HAP-1 (cell line): ENCODE measurements around the gene MIOS.
"Not testable (repeated sequence)": the region's sequence is repeated elsewhere in the genome, so short reads cannot be mapped to it uniquely, and the experiment has no call there.

Source experiments
- DNase-seq, 2 experiments: peaks; one replicate each; pipeline ENCODE4 v3.0.0-alpha.2; 2016 to 2020; ENCODE audit warnings: low spot score in 2 of 2
- H3K27me3 ChIP-seq: fragments of 250-450 bp; sonication (Bioruptor Pico); 2 replicates; pipeline ENCODE4 v1.5.1; 2020; ENCODE audit warnings: low read depth, mild to moderate bottlenecking, moderate library complexity
- H3K36me3 ChIP-seq: fragments of 250-450 bp; sonication (Bioruptor Pico); replicated peaks from 2 replicates; pipeline ENCODE4 v1.5.1; 2020; ENCODE audit warnings: mild to moderate bottlenecking
- H3K4me1 ChIP-seq: fragments of 250-450 bp; sonication (Bioruptor Pico); 2 replicates; pipeline ENCODE4 v1.5.1; 2020; ENCODE audit warnings: mild to moderate bottlenecking
- H3K4me3 ChIP-seq: fragments of 250-450 bp; sonication (Bioruptor Pico); 2 replicates; pipeline ENCODE4 v1.5.1; 2020; ENCODE audit warnings: mild to moderate bottlenecking, moderate library complexity
- H3K9me3 ChIP-seq: fragments of 250-450 bp; sonication (Bioruptor Pico); 2 replicates; pipeline ENCODE4 v1.5.1; 2020; ENCODE audit warnings: mild to moderate bottlenecking, moderate library complexity
- in situ Hi-C: fragments of 300-500 bp; cut with MboI; formaldehyde crosslinking; loops from 3 replicates; pipeline ENCODE4 v1.14.3; 2020; ENCODE audit warnings: low sequenced_read_pairs, inconsistent platforms, mixed read lengths

MIOS gene

DNA sequence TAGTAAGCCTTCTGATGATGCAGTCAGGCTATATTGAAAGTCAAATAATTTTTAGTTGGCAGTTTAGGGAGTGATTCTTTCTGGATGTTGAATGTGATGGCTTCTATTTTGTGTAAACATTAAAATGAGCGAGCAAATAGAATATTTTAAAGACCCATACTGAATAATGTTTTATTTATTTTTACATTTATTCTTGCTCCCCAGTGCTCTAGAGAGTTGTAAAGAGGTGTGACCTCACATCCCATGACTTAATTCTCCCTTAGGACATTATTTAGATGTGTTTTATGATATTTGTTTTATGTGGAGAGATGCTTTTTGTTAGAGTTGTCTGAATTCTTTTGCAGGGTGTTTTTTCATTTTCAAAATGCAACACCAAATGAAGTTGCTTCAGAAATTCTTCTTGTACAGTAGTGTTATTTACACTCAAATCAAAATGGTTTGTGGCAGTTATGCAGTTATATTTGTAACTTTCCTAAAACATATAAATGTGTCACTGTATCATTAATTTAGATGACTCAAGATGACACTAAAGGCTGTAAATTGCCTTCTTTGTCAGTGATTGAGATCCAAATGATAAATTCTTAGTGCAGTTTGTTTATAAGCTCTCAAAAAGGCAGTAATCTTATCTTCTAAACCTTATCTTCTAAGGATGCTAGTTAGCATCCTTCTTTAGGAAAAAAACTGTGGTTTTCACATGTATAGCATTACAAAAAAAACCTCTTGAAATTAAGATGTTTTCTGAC is 86.3 kb downstream of the MIOS start:
- no peaks in the 10 kb centered on the region for H3K36me3 ChIP-seq
- no peak overlapping the region for H3K4me3 ChIP-seq
- H3K27me3 ChIP-seq = no peaks in the 10 kb centered on the region
- no peaks in the 10 kb centered on the region for H3K4me1 ChIP-seq
- DNase-seq = no peak
- in situ Hi-C loops = loop anchor here (25.0 kb wide), 1 partner anchor 559 kb away; no protein-coding TSS in a partner anchor
- H3K9me3 ChIP-seq = no peaks in the 10 kb centered on the region

DNA sequence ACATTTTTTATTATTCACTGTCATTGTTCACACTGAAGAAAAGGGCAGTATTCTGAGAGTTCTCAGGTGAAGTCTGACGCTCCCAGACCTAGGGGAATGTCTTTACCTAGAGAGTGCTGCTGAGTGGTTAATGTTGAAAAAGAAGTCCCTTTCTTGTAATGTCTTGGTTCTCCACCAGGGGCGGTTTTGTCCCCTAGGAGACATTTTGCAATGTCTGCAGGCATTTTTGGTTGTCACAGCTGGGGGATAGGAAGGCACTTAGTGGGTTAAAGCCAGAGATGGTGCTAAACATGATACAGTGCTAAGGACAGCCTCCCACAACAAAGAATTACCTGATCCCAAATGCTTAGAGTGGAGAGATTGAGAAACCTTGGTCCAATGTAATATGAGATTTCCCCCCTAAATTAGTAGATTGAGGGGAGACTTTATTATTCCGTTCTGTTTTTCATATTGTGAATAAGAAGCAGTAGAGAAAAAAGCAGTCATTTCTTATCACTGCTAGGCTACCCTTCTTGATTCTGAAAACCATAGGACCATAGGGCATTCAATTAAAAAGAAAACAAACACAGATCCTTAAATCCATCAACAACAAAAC is 87.0 kb downstream of the MIOS start:
- Histone ChIP-seq H3K9me3 (no peaks in the 10 kb centered on the region), H3K36me3 (no peaks in the 10 kb centered on the region), H3K4me3 (no peak overlapping the region), H3K4me1 (no peaks in the 10 kb centered on the region), H3K27me3 (no peaks in the 10 kb centered on the region)
- peak in 1 of 2 experiments; percentile 73 for DNase-seq
- in situ Hi-C loops = loop anchor here (25.0 kb wide), 1 partner anchor 559 kb away; no protein-coding TSS in a partner anchor

DNA sequence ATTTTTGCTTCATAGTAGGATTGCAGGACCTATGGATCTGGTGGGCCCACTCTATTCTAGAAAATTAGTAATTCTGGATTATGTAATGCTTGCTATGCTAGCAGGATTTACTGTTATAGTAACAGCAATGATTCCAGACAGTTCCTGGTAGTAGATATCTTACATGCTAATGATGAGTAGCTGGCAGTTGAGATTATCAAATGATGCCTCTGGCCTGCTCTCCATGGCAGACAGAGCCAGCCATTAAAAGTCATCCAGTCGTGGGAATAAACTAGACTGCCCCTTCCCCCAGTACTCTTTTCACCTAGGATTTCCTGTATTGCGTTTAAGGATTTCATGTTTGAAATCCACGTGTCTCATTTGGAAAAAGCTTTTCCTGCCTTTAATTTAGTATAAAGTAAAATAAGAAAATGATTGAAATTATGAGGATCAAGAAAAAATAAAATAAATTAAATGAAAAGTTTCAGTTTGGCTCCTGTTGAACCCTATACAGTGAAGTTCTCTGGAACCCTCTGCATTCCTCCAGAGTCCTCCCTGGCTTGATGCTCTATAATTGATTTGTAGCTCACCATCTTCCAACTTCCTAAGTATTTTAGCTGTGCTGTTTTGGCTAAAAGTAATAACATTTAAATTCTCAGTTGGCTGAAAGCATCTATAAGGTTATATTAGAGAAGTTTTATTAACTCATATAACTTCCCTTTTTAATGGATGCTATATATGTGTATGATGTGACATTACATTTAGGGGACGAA is 88.5 kb downstream of the MIOS start:
- no peak overlapping the region for H3K4me3 ChIP-seq
- no peaks in the 10 kb centered on the region for H3K9me3 ChIP-seq
- no peak for DNase-seq
- no peaks in the 10 kb centered on the region for H3K27me3 ChIP-seq
- no peaks in the 10 kb centered on the region for H3K4me1 ChIP-seq
- in situ Hi-C loops = loop anchor here (25.0 kb wide), 1 partner anchor 557 kb away; no protein-coding TSS in a partner anchor
- H3K36me3 ChIP-seq = no peaks in the 10 kb centered on the region

DNA sequence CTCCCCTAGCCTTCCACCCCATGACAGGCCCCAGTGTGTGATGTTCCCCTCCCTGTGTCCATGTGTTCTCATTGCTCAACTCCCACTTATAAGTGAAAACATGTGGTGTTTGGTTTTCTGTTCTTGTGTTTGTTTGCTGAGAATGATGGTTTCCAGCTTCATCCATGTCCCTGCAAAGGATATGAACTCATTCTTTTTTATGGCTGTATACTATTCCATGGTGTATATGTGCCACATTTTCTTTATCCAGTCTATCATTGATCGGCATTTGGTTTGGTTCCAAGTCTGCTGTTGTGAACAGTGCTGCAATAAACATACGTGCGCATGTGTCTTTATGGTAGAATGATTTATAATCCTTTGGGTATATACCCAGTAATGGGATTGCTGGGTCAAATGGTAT is 89.8 kb downstream of the MIOS start:
- not testable (repeated sequence) for H3K4me3 ChIP-seq, H3K27me3 ChIP-seq, H3K9me3 ChIP-seq, H3K4me1 ChIP-seq, DNase-seq, H3K36me3 ChIP-seq
- in situ Hi-C loops = loop anchor here (25.0 kb wide), 1 partner anchor 556 kb away; no protein-coding TSS in a partner anchor
